PC-9 (cell line): ENCODE results near the gene ZBTB7C. TPM values are rescaled to one million over a fixed set of nuclear protein-coding genes. Genes with fewer than 3 reads are reported as not detected.

ENCODE experiments used
- BruUV-seq: library from RNA; stranded (reverse); fragments of 400-500 nt; replicated peaks from 2 replicates; lab custom pipeline; 2021; lab: Mats Ljungman, UMichigan
- CTCF ChIA-PET: fragments of 300-600 bp; sonication (Branson Sonifier 250); formaldehyde crosslinking; loops from one replicate; lab custom pipeline; 2022; ENCODE audit warnings: antibody characterized with exemption; lab: Charles Lee
- POLR2A ChIA-PET: fragments of 300-600 bp; sonication (Branson Sonifier 250); formaldehyde crosslinking; loops from one replicate; lab custom pipeline; 2022; ENCODE audit warnings: antibody characterized with exemption; ENCODE audit not compliant: unreplicated experiment; lab: Charles Lee
- DNase-seq, 2 experiments: peaks; one replicate each; pipeline versions ENCODE4 v3.0.0 to v3.0.0-alpha.2; 2015 to 2022; ENCODE audit warnings: mixed read lengths in 1 of 2
- H2AFZ ChIP-seq: fragments of 200-600 bp; sonication (generic); 2 replicates; pipeline ENCODE4 v1.8.1; 2017; ENCODE audit warnings: antibody characterized with exemption
- H3F3A ChIP-seq: fragments of 200-600 bp; sonication (generic); 2 replicates; pipeline ENCODE4 v1.8.1; 2017; ENCODE audit warnings: antibody characterized with exemption, mild to moderate bottlenecking, low read depth; ENCODE audit not compliant: insufficient read depth
- H3K27ac ChIP-seq: fragments of 200-600 bp; sonication (generic); 2 replicates; pipeline ENCODE4 v1.6.1; 2016; ENCODE audit warnings: mixed run types
- H3K27me3 ChIP-seq: fragments of 200-600 bp; sonication (generic); 2 replicates; pipeline ENCODE4 v1.6.1; 2016; ENCODE audit warnings: low read depth, mixed run types; ENCODE audit not compliant: insufficient read depth
- H3K36me3 ChIP-seq: fragments of 200-600 bp; sonication (generic); 2 replicates; pipeline ENCODE4 v1.6.1; 2016; ENCODE audit warnings: low read depth, mixed run types
- H3K4me1 ChIP-seq: fragments of 200-600 bp; sonication (generic); replicated peaks from 2 replicates; pipeline ENCODE4 v1.6.1; 2016; ENCODE audit warnings: mixed run types; ENCODE audit not compliant: insufficient read depth
- H3K4me2 ChIP-seq: fragments of 200-600 bp; sonication (generic); 2 replicates; pipeline ENCODE4 v1.6.1; 2017; ENCODE audit warnings: mixed run types
- H3K4me3 ChIP-seq: fragments of 200-600 bp; sonication (generic); 2 replicates; pipeline ENCODE4 v1.6.1; 2016; ENCODE audit warnings: mixed run types
- H3K79me2 ChIP-seq: fragments of 200-600 bp; sonication (generic); 2 replicates; pipeline ENCODE4 v1.6.1; 2017; ENCODE audit warnings: low read depth, mixed run types
- H3K9me2 ChIP-seq: fragments of 200-600 bp; sonication (generic); 2 replicates; pipeline ENCODE4 v1.8.1; 2017; ENCODE audit warnings: mild to moderate bottlenecking; ENCODE audit not compliant: insufficient read depth
- H3K9me3 ChIP-seq: fragments of 200-600 bp; sonication (generic); 2 replicates; pipeline ENCODE4 v1.8.1; 2016; ENCODE audit warnings: low read depth; ENCODE audit not compliant: insufficient read depth
- H4K20me1 ChIP-seq: fragments of 200-600 bp; sonication (generic); 2 replicates; pipeline ENCODE4 v1.8.1; 2017; ENCODE audit not compliant: insufficient read depth
- CTCF ChIP-seq: fragments of 200-600 bp; sonication (generic); conservative IDR thresholded peaks from 2 replicates; pipeline ENCODE4 v1.6.1; 2017; ENCODE audit warnings: mixed run types, antibody characterized with exemption, mild to moderate bottlenecking, moderate library complexity
- EZH2 ChIP-seq: fragments of 200-600 bp; sonication (generic); IDR thresholded peaks from 2 replicates; pipeline ENCODE4 v1.8.0; 2017; ENCODE audit warnings: antibody characterized with exemption, low read depth
- intact Hi-C: fragments of 100-400 bp; cut with micrococcal nuclease; formaldehyde crosslinking; loops from one replicate; pipeline ENCODE4 v1.10.0; 2022; ENCODE audit not compliant: unreplicated experiment
- total RNA-seq: library from RNA; stranded (reverse); gene quantifications from 2 replicates; pipeline ENCODE4 v1.2.3, GENCODE V29; 2021

Gene ZBTB7C
- total RNA-seq, 1 experiment from 2014 or later: not detected

GRCh38 chr18:48009116-48009745, 400.0 kb downstream of the ZBTB7C start:
- Histone ChIP-seq H3K36me3 (no peaks in the 10 kb centered on the region), H2AFZ (no peak overlapping the region), H3K4me2 (peak overlapping the region; percentile 100), H3K27me3 (no peaks in the 10 kb centered on the region), H3F3A (peaks cover 9% of the 10 kb centered on the region), H3K9me2 (no peaks in the 10 kb centered on the region), H3K4me3 (no peak overlapping the region; the same call in 1 of the 2 replicates), H3K4me1 (peaks cover 18% of the 10 kb centered on the region), H4K20me1 (no peaks in the 10 kb centered on the region), H3K79me2 (no peaks in the 10 kb centered on the region), H3K27ac (no peak overlapping the region), H3K9me3 (no peaks in the 10 kb centered on the region)
- TF ChIP-seq EZH2: no peak
- no peak for TF ChIP-seq CTCF
- BruUV-seq: no TSS peak
- intact Hi-C loops: loop anchor here (5.0 kb wide), 1 partner anchor 232 kb away; no protein-coding TSS in a partner anchor
- POLR2A ChIA-PET: no interaction called here
- CTCF ChIA-PET: interaction anchor here (0.5 to 0.6 kb wide), 2 partner anchors 85 to 213 kb away, joined by 3 read pairs; no protein-coding TSS in a partner anchor
- DNase-seq: no peak

DNA sequence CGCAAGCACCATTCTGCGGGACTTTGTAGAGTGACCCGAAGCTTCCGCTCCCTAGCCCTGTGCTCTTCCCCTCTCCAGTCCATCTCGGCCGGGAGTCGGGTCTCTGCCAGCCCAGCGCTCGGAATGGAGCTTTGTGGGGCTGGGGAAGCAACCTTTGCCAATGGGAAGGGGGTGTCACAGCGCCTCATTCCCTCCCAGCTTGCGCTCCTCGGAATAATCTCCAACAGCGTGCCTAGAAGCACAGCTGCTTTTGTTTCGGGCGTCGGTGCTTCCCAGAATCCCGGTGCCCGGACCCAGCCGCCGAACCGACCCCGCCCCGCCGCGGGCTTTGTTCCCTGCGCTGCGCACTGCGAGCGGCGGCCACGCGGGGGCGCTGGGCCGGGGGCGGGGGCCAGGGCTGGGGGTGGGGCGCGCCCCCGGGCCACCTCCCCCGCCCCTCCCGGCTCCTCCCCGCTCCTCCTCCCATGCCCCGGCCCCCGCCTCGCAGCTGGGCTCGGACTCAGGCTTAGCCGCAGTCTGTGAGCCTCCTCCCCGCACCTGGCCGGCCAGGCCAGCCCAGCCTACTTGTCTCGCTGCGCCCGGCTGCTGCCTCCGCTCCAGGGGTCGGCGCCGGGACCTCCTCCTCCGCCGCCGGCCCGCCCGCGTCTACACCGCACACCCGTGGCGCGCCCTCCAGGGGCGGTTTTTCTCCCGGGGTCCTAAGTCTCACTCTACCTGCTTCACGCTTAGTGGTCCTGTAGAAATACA, 401.1 kb downstream of the ZBTB7C start:
- peak; percentile 55 to 65 for DNase-seq
- peaks cover 29% of the 10 kb centered on the region for H3K4me1 ChIP-seq
- CTCF ChIA-PET: interaction anchor here (0.6 to 0.7 kb wide), 3 partner anchors 397 to 1230 kb away, joined by 3 to 10 read pairs (median 3); no protein-coding TSS in a partner anchor
- no peaks in the 10 kb centered on the region for H3K36me3 ChIP-seq
- no TSS peak for BruUV-seq
- no peaks in the 10 kb centered on the region for H4K20me1 ChIP-seq
- no peaks in the 10 kb centered on the region for H3K79me2 ChIP-seq
- H3K27me3 ChIP-seq: no peaks in the 10 kb centered on the region
- no peaks in the 10 kb centered on the region for H3K9me3 ChIP-seq
- TF ChIP-seq EZH2 (no peak), CTCF (peak; percentile 53; the same call in 1 of the 2 replicates)
- H3K4me3 ChIP-seq: peak overlapping the region; percentile 97
- H3K9me2 ChIP-seq: no peaks in the 10 kb centered on the region
- intact Hi-C loops: loop anchor here (5.0 kb wide), 1 partner anchor 231 kb away; no protein-coding TSS in a partner anchor
- no peak overlapping the region for H3K27ac ChIP-seq
- peak overlapping the region; percentile 97 for H2AFZ ChIP-seq
- peak overlapping the region; percentile 100 for H3K4me2 ChIP-seq
- peaks cover 20% of the 10 kb centered on the region for H3F3A ChIP-seq
- POLR2A ChIA-PET: interaction anchor here (0.5 kb wide), 2 partner anchors 63 to 75 kb away, joined by 5 to 6 read pairs; no protein-coding TSS in a partner anchor

- POLR2A ChIA-PET: interaction anchor here (0.5 kb wide), 1 partner anchor 62 kb away, joined by 5 read pairs; no protein-coding TSS in a partner anchor
- H3K4me1 ChIP-seq: peaks cover 36% of the 10 kb centered on the region
- H3K9me3 ChIP-seq: no peaks in the 10 kb centered on the region
- no peak overlapping the region for H3K4me3 ChIP-seq
- BruUV-seq: no TSS peak
- intact Hi-C loops: loop anchor here (5.0 kb wide), 1 partner anchor 230 kb away; no protein-coding TSS in a partner anchor
- no peak for DNase-seq
- CTCF ChIA-PET: interaction anchor here (0.7 kb wide), 1 partner anchor 624 kb away, joined by 3 read pairs; no protein-coding TSS in a partner anchor
- no peak overlapping the region for H2AFZ ChIP-seq
- no peaks in the 10 kb centered on the region for H3K27me3 ChIP-seq
- H3K9me2 ChIP-seq: no peaks in the 10 kb centered on the region
- H3F3A ChIP-seq: peaks cover 21% of the 10 kb centered on the region
- no peak overlapping the region for H3K27ac ChIP-seq
- TF ChIP-seq CTCF (no peak), EZH2 (no peak)
- no peaks in the 10 kb centered on the region for H3K36me3 ChIP-seq
- no peak overlapping the region for H3K4me2 ChIP-seq
- H3K79me2 ChIP-seq: no peaks in the 10 kb centered on the region
- no peaks in the 10 kb centered on the region for H4K20me1 ChIP-seq
These were observed 401.8 kb downstream of the ZBTB7C start for GRCh38 chr18:48007381-48007780.
